Measurements from ENCODE around the gene TXN2.

DNA sequence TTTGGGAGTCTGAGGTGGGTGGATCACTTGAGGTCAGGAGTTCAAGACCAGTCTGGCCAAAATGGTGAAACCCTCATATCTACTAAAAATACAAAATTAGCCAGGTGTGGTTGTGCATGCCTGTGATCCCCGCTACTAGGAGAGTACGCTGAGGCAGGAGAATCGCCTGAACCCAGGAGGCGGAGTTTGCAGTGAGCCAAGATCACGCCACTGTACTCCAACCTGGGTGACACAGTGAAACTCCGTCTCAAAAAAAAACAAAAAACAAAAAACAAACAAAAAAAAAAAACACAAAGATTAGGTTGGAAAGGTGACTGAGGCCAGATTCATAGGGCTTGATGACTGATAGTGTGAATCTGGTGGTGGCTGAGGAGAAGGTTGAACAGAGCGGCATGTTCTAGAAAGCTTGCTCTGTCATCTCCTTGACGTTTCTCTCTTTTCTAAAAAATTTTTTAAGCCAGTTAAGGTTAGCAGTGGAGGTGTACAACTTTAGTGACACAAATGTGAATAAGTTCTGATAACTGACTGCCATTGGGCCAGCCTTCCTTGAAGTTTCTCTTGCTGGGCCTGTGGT is 40.9 kb downstream of the TXN2 start:
- TF ChIP-seq, protein P1, sequence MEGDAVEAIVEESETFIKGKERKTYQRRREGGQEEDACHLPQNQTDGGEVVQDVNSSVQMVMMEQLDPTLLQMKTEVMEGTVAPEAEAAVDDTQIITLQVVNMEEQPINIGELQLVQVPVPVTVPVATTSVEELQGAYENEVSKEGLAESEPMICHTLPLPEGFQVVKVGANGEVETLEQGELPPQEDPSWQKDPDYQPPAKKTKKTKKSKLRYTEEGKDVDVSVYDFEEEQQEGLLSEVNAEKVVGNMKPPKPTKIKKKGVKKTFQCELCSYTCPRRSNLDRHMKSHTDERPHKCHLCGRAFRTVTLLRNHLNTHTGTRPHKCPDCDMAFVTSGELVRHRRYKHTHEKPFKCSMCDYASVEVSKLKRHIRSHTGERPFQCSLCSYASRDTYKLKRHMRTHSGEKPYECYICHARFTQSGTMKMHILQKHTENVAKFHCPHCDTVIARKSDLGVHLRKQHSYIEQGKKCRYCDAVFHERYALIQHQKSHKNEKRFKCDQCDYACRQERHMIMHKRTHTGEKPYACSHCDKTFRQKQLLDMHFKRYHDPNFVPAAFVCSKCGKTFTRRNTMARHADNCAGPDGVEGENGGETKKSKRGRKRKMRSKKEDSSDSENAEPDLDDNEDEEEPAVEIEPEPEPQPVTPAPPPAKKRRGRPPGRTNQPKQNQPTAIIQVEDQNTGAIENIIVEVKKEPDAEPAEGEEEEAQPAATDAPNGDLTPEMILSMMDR (IDR thresholded peaks at IDR 0.05; ENCODE audit: low read depth, low read length, poor library complexity, severe bottlenecking), result no peak
- no peak for TF ChIP-seq EZH2phosphoT487 (IDR thresholded peaks at IDR 0.05; ENCODE audit: borderline replicate concordance, low read length)
